Endothelial cell of umbilical vein (primary cell): ENCODE data around the gene NEO1. TPM values are rescaled to one million over a fixed set of nuclear protein-coding genes. Genes with fewer than 3 reads are reported as not detected.

Experiments
- BruUV-seq: library from RNA; stranded (reverse); fragments of 400-500 nt; replicated peaks from 2 replicates; lab custom pipeline; 2021; lab: Mats Ljungman, UMichigan
- CTCF ChIA-PET: fragments of 300-600, 350-600 bp; sonication (Branson Sonifier 250); formaldehyde crosslinking; loops from one replicate; lab custom pipeline; 2021; ENCODE audit warnings: antibody characterized with exemption, inconsistent platforms; lab: Charles Lee
- POLR2A ChIA-PET: fragments of 300-600, 350-600 bp; sonication (Branson Sonifier 250); formaldehyde crosslinking; loops from one replicate; lab custom pipeline; 2021; ENCODE audit warnings: antibody characterized with exemption, inconsistent platforms; lab: Charles Lee
- DNase-seq: peaks from one replicate; pipeline ENCODE4 v3.0.0-alpha.2; 2011; ENCODE audit warnings: low read depth, low spot score
- FAIRE-seq: peaks from 2 replicates; lab custom pipeline; 2011; peaks lifted over from hg19 to GRCh38; lab: Jason Lieb, UNC
- H2AFZ ChIP-seq: 2 replicates; pipeline ENCODE4 v1.6.0; 2012; ENCODE audit warnings: low read depth, low read length, control low read depth, inconsistent platforms
- H3K27ac ChIP-seq: 2 replicates; pipeline ENCODE4 v1.5.1; 2011; ENCODE audit warnings: low read depth, mild to moderate bottlenecking, control low read depth, low read length, moderate library complexity; ENCODE audit not compliant: insufficient read depth
- H3K27me3 ChIP-seq, 2 experiments: 2 replicates each; pipeline versions ENCODE4 v1.6.0 to v1.6.1; 2011; ENCODE audit warnings: low read length in 2 of 2, mixed read lengths in 1 of 2; ENCODE audit not compliant: control insufficient read depth in 2 of 2, insufficient read depth in 2 of 2
- H3K36me3 ChIP-seq, 2 experiments: 2 replicates in 1 of 2; 3 replicates in 1 of 2; pipeline ENCODE4 v1.5.1; 2011; ENCODE audit warnings: low read length in 2 of 2, mild to moderate bottlenecking in 1 of 2, moderate library complexity in 1 of 2; ENCODE audit not compliant: control insufficient read depth in 2 of 2, insufficient read depth in 2 of 2; ENCODE audit errors: extremely low read depth in 1 of 2
- H3K4me1 ChIP-seq: 3 replicates; pipeline ENCODE4 v1.5.1; 2011; ENCODE audit warnings: mild to moderate bottlenecking, low read length; ENCODE audit not compliant: control insufficient read depth, insufficient read depth; ENCODE audit errors: extremely low read depth
- H3K4me2 ChIP-seq: 2 replicates; pipeline ENCODE4 v1.6.1; 2011; ENCODE audit warnings: low read length, control low read depth, mixed read lengths; ENCODE audit not compliant: insufficient read depth
- H3K4me3 ChIP-seq, 3 experiments: fragments of 200-600 bp in 1 of 3; sonication (generic), shearing (Covaris generic) in 1 of 3; replicated peaks in 1 of 3; 2 replicates each; pipeline ENCODE4 v1.5.1; 2011 to 2016; ENCODE audit warnings: control low read depth in 3 of 3, low read length in 3 of 3, mild to moderate bottlenecking in 2 of 3, inconsistent platforms in 1 of 3, low read depth in 1 of 3, moderate library complexity in 1 of 3; ENCODE audit not compliant: insufficient read depth in 1 of 3
- H3K79me2 ChIP-seq: 2 replicates; pipeline ENCODE4 v1.6.0; 2012; ENCODE audit warnings: low read length, inconsistent platforms; ENCODE audit not compliant: control insufficient read depth, insufficient read depth
- H3K9ac ChIP-seq: replicated peaks from 2 replicates; pipeline ENCODE3; 2011; ENCODE audit warnings: low read length, control low read depth; ENCODE audit not compliant: insufficient read depth; ENCODE audit errors: extremely low read depth
- H3K9me1 ChIP-seq: replicated peaks from 3 replicates; pipeline ENCODE4 v1.6.0; 2011; ENCODE audit warnings: mild to moderate bottlenecking, low read length; ENCODE audit not compliant: control insufficient read depth, insufficient read depth; ENCODE audit errors: extremely low read depth
- H3K9me3 ChIP-seq: replicated peaks from 2 replicates; pipeline ENCODE4 v1.5.1; 2012; ENCODE audit warnings: low read length, inconsistent platforms; ENCODE audit not compliant: control insufficient read depth, insufficient read depth
- H4K20me1 ChIP-seq: replicated peaks from 2 replicates; pipeline ENCODE3; 2011; ENCODE audit warnings: mild to moderate bottlenecking, low read length; ENCODE audit not compliant: control insufficient read depth, insufficient read depth; ENCODE audit errors: extremely low read depth
- CTCF ChIP-seq, 2 donors: IDR thresholded peaks; 1 replicate in 1 of 2; 2 replicates in 1 of 2; pipeline ENCODE4 v1.5.1; 2011; ENCODE audit warnings: low read length in 2 of 2, mild to moderate bottlenecking in 2 of 2, moderate library complexity in 2 of 2, control low read depth in 1 of 2, inconsistent platforms in 1 of 2, low read depth in 1 of 2; ENCODE audit not compliant: insufficient read depth in 1 of 2; ENCODE audit errors: extremely low read depth in 1 of 2
- EZH2 ChIP-seq: IDR thresholded peaks from 2 replicates; pipeline ENCODE4 v1.6.1; 2012; ENCODE audit warnings: borderline replicate concordance, low read depth, mild to moderate bottlenecking, moderate library complexity, low read length, inconsistent platforms; ENCODE audit not compliant: severe bottlenecking
- FOS ChIP-seq: IDR thresholded peaks from 2 replicates; pipeline ENCODE4 v1.6.1; 2011; ENCODE audit warnings: mild to moderate bottlenecking, low read length, moderate library complexity, borderline replicate concordance; ENCODE audit not compliant: insufficient read depth
- GATA2 ChIP-seq: IDR thresholded peaks from 2 replicates; pipeline ENCODE4 v1.7.0; 2011; ENCODE audit warnings: low read depth, mild to moderate bottlenecking, moderate library complexity, mixed read lengths, low read length; ENCODE audit not compliant: insufficient read length, insufficient read depth
- JUN ChIP-seq: IDR thresholded peaks from 2 replicates; pipeline ENCODE4 v1.6.1; 2011; ENCODE audit warnings: borderline replicate concordance, low read depth; ENCODE audit not compliant: insufficient read length, insufficient read depth
- MYC ChIP-seq: IDR thresholded peaks from one replicate; pipeline ENCODE4 v1.6.1; 2011; ENCODE audit warnings: mild to moderate bottlenecking, low read depth, low read length
- POLR2A ChIP-seq: IDR thresholded peaks from 2 replicates; pipeline ENCODE4 v1.6.1; 2012; ENCODE audit warnings: low read depth, mild to moderate bottlenecking, control low read depth, low read length
- POLR2AphosphoS5 ChIP-seq: IDR thresholded peaks from 2 replicates; pipeline ENCODE4 v1.6.1; 2012; ENCODE audit warnings: low read depth, mild to moderate bottlenecking, control low read depth, low read length, moderate library complexity; ENCODE audit not compliant: insufficient read depth
- dilution Hi-C: fragments of 300-500 bp; cut with MboI; formaldehyde crosslinking; loops from one replicate; pipeline ENCODE4 v1.15.0; 2019; ENCODE audit warnings: low sequenced_read_pairs; ENCODE audit not compliant: extremely low pct_ligation_motif_present
- intact Hi-C: fragments of 100-400 bp; cut with micrococcal nuclease; formaldehyde crosslinking; loops from one replicate; pipeline ENCODE4 v1.10.0; 2022
- polyA plus RNA-seq, 4 experiments: library from polyadenylated mRNA; depleted of rRNA in 3 of 4; stranded (reverse) in 3 of 4; unstranded in 1 of 4; fragments of >200 nt; gene quantifications; 2 replicates each; pipeline versions ENCODE4 v1.2.1 to v1.2.3, GENCODE V29; 2011 to 2012; ENCODE audit warnings: missing spikeins in 1 of 4
- total RNA-seq: library from RNA; stranded (reverse); gene quantifications from 2 replicates; pipeline ENCODE4 v1.2.3, GENCODE V29; 2021
- TF ChIP-seq, protein P1 (sequence below): IDR thresholded peaks from 2 replicates; pipeline ENCODE4 v1.6.1; 2011; ENCODE audit not compliant: insufficient read depth, insufficient read length

The NEO1 gene
- total and polyA plus RNA-seq, 2 donors (not counting 3 experiments of a cell fraction or from before 2014, with no cell fraction given): 0.12 to 0.35 TPM

DNA sequence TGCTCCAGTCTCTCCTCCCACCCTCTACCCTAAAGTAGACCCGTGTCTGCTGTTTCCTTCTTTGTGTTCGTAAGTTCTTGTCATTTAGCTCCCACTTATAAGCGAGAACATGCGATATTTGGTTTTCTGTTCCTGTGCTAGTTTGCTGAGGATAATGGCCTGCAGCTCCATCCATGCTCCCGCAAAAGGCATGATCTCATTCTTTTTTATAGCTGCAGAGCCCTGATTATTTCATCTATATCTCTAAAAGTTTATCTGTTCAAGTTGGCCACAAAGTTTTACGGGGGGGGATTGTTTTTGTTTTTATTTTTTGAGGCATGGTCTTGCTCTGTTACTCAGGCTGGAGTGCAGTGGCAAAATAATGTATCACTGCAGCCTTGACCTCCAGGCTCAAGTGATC is 4.4 kb upstream of the NEO1 start:
- no peak overlapping the region for H3K4me3 ChIP-seq
- BruUV-seq: no TSS peak
- ChIA-PET CTCF (interaction anchor here (0.9 kb wide), 1 partner anchor 193 kb away, joined by 3 read pairs; no protein-coding TSS in a partner anchor), POLR2A (interaction anchor here (0.7 kb wide), 1 partner anchor 688 kb away, joined by 3 read pairs; no protein-coding TSS in a partner anchor)
- FAIRE-seq: no peak
- peaks cover 8% of the 10 kb centered on the region for H3K4me1 ChIP-seq
- no peak overlapping the region for H3K4me2 ChIP-seq
- intact Hi-C loops (no loop called here), dilution Hi-C loops (no loop called here)
- no peaks in the 10 kb centered on the region for H3K79me2 ChIP-seq
- H3K9me3 ChIP-seq: no peaks in the 10 kb centered on the region
- DNase-seq: no peak
- no peak for TF ChIP-seq POLR2AphosphoS5
- no peak overlapping the region for H3K27ac ChIP-seq
- no peaks in the 10 kb centered on the region for H3K9me1 ChIP-seq
- no peaks in the 10 kb centered on the region for H3K36me3 ChIP-seq
- no peak overlapping the region for H3K9ac ChIP-seq
- peaks cover 35 to 49% of the 10 kb centered on the region in 2 experiments for H3K27me3 ChIP-seq
- no peak overlapping the region for H2AFZ ChIP-seq
- no peaks in the 10 kb centered on the region for H4K20me1 ChIP-seq

DNA sequence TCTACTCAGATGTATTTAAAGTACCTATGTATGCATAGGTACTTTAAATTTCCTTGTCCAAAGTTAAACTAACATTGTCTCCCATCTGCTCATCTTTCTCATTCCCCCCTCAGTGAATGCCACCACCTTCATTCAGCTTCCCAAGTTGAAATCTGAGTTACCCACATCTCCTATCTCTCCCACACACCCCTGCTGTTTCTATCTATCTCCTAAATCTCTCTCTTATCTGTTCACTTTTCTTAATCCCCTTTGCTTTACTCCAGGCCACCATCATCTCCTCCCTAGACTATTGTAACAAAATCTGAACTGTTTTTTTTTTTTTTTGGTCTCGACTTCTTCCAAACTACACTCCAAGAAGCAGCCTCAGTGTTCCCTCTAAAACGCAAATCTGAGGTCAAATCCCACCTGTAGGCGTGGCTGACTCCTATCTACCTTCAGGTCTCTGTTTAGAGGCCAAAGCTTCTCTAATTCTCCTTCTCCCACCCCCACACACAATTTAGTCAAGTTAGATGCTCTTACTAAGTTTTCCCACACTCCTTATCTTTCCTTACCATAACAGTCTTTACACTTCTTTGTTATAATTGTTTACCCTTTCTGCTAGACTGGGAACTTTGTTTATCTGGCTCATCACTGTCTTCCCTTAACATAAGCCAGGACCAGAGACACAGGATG is 3.5 kb upstream of the NEO1 start:
- BruUV-seq: no TSS peak
- Histone ChIP-seq H3K27ac (no peak overlapping the region), H4K20me1 (no peaks in the 10 kb centered on the region), H3K4me2 (no peak overlapping the region), H3K4me1 (peaks cover 8% of the 10 kb centered on the region), H3K27me3 (peaks cover 44 to 58% of the 10 kb centered on the region in 2 experiments), H3K9me1 (no peaks in the 10 kb centered on the region), H2AFZ (no peak overlapping the region), H3K4me3 (no peak overlapping the region), H3K36me3 (no peaks in the 10 kb centered on the region), H3K9ac (no peak overlapping the region), H3K9me3 (no peaks in the 10 kb centered on the region), H3K79me2 (no peaks in the 10 kb centered on the region)
- FAIRE-seq (no peak), DNase-seq (no peak)
- intact Hi-C loops: no loop called here
- TF ChIP-seq EZH2 (no peak), JUN (no peak), MYC (no peak), POLR2AphosphoS5 (no peak), FOS (no peak), GATA2 (no peak), POLR2A (no peak), CTCF (IDR thresholded peaks at IDR 0.05; ENCODE audit: extremely low read depth in 1 of 2, insufficient read depth in 1 of 2, low read depth in 1 of 2, low read length in 2 of 2) (no peak)
- TF ChIP-seq, protein P1, sequence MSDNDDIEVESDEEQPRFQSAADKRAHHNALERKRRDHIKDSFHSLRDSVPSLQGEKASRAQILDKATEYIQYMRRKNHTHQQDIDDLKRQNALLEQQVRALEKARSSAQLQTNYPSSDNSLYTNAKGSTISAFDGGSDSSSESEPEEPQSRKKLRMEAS: no peak
- ChIA-PET POLR2A (interaction anchor here (0.7 kb wide), 1 partner anchor 689 kb away, joined by 3 read pairs; no protein-coding TSS in a partner anchor), CTCF (interaction anchor here (1.9 kb wide), 1 partner anchor 12 kb away, joined by 5 read pairs; no protein-coding TSS in a partner anchor)
- dilution Hi-C loops: no loop called here
